Neutrophil (primary cell): ENCODE measurements around the gene JPH2.

Experiments used
- H3K27ac ChIP-seq: fragments of 200-600 bp; sonication (generic); 2 replicates; pipeline ENCODE4 v1.5.1; 2016; ENCODE audit warnings: mild to moderate bottlenecking, moderate library complexity
- H3K27me3 ChIP-seq: fragments of 200-600 bp; sonication (generic); 2 replicates; pipeline ENCODE4 v1.6.0; 2016; ENCODE audit warnings: mild to moderate bottlenecking
- H3K36me3 ChIP-seq: fragments of 200-600 bp; sonication (generic); 2 replicates; pipeline ENCODE4 v1.5.1; 2017
- H3K4me1 ChIP-seq, 2 experiments: fragments of 200-600 bp in 1 of 2; sonication (generic) in 1 of 2; 1 replicate in 1 of 2; 2 replicates in 1 of 2; pipeline versions ENCODE4 v1.5.1 to v1.6.1; 2013 to 2016; ENCODE audit warnings: low read depth in 1 of 2, low read length in 1 of 2, mild to moderate bottlenecking in 1 of 2, moderate library complexity in 1 of 2; ENCODE audit not compliant: control insufficient read depth in 1 of 2, insufficient read depth in 1 of 2
- H3K4me3 ChIP-seq, 2 experiments: fragments of 200-600 bp in 1 of 2; sonication (generic) in 1 of 2; 1 replicate in 1 of 2; 2 replicates in 1 of 2; pipeline ENCODE4 v1.5.1; 2013 to 2016; ENCODE audit warnings: low read depth in 1 of 2, low read length in 1 of 2, mild to moderate bottlenecking in 1 of 2, moderate library complexity in 1 of 2
- H3K9me3 ChIP-seq: fragments of 200-600 bp; sonication (generic); 2 replicates; pipeline ENCODE4 v1.5.1; 2016
- TF ChIP-seq, protein P1 (sequence below): fragments of 200-600 bp; sonication (generic); IDR thresholded peaks from 2 replicates; pipeline ENCODE4 v1.5.1; 2016; ENCODE audit warnings: antibody characterized with exemption

Gene JPH2

DNA sequence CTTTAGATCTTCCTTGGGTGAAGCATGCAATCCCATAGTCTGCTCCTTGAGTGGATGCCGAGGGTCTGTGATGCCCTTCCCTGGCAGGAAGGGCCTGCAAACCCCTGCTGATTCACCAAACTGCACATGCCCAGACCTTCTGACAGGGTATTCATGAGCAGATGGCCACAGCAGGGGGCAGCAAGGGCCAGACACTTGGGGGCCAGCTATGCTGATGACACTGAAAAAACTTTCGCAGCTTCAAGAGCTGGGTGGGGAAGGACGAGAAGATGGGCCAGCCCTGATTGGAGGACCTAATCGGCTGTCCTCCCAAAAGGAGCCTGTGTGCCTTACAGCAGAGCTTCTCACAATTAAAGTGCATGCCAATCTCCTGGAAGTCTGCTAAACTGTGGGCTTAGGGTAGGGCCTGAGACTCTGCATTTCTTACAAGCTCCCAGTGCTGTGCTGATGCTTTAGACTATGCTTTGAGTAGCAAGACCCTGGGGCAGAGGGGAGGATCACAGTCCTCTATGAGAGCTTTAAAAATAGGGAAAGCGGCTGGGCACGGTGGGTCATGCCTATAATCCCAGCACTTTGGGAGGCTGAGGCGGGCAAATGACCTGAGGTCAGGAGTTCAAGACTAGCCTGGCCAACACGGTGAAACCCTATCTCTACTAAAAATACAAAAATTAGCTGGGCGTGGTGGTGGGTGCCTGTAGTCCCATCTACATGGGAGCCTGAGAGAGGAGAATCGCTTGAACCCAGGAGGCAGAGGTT lies 44.9 kb upstream of the JPH2 start:
- Histone ChIP-seq H3K4me1 (no peaks in the 10 kb centered on the region), H3K27ac (no peak overlapping the region), H3K9me3 (no peaks in the 10 kb centered on the region), H3K36me3 (no peaks in the 10 kb centered on the region), H3K27me3 (peaks cover 3% of the 10 kb centered on the region), H3K4me3 (no peak overlapping the region)
- TF ChIP-seq, protein P1, sequence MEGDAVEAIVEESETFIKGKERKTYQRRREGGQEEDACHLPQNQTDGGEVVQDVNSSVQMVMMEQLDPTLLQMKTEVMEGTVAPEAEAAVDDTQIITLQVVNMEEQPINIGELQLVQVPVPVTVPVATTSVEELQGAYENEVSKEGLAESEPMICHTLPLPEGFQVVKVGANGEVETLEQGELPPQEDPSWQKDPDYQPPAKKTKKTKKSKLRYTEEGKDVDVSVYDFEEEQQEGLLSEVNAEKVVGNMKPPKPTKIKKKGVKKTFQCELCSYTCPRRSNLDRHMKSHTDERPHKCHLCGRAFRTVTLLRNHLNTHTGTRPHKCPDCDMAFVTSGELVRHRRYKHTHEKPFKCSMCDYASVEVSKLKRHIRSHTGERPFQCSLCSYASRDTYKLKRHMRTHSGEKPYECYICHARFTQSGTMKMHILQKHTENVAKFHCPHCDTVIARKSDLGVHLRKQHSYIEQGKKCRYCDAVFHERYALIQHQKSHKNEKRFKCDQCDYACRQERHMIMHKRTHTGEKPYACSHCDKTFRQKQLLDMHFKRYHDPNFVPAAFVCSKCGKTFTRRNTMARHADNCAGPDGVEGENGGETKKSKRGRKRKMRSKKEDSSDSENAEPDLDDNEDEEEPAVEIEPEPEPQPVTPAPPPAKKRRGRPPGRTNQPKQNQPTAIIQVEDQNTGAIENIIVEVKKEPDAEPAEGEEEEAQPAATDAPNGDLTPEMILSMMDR: no peak

DNA sequence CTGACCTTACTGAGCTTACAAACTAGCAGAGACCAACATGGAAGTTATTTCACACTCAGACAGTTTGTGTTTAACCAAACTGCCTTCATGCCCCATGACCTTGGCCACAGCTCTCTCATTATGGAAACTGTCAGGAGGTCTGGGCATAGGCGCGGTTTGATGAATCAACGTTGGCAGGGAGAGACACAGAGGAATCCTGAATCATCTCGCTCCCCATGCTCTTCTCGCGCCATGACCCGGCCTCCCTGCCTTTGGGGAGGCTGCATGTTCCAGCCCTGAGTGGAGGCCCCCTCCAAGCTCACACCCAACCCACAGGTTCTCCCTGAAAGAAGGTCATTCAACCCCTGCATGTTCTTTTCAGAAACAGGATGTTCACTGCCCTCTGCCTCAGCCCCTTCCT lies 44.2 kb upstream of the JPH2 start:
- Histone ChIP-seq H3K4me1 (no peaks in the 10 kb centered on the region), H3K27me3 (no peaks in the 10 kb centered on the region), H3K9me3 (no peaks in the 10 kb centered on the region), H3K4me3 (no peak overlapping the region), H3K27ac (no peak overlapping the region), H3K36me3 (no peaks in the 10 kb centered on the region)
- TF ChIP-seq, protein P1: no peak

DNA sequence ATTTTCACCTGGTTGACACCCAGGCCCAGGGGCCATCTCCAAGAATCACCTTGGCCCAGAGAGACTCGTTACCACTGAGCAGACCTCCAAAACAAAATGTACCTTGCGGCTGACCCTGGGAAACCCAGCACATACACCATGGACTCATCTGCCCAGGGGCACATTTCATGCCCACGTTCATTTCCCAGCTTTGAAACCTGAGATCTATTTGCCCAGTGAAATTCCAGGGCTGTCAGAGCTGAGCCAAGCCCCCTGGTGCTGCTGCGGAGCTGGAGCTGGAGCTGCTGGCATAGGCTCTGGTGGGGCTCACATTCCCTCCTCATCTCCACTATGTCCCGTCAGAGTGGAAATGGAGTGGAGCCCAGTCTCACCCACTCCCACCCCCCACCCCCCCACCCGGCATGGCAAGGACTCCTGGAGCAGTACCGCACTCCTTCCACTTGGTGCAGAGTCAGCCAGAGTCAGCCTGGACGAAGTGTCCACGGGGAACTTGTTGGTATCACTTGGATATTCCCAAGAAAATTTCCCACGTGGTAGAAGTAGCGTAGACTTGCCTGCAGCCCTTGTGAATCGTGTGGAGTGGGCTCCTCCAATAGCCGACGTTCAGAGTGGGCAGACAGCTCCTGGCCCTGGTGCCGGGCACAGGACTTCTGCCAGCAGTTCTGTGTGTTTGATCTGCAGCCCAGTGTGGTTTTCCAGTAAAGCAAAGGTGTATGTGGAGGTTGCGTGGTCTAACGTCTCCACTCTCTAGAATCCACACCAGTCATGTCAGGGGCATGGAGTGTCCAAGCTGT lies 41.7 kb upstream of the JPH2 start:
- no peak overlapping the region for H3K27ac ChIP-seq
- H3K36me3 ChIP-seq: no peaks in the 10 kb centered on the region
- no peak overlapping the region for H3K4me3 ChIP-seq
- TF ChIP-seq, protein P1: no peak
- H3K27me3 ChIP-seq: no peaks in the 10 kb centered on the region
- no peaks in the 10 kb centered on the region for H3K9me3 ChIP-seq
- H3K4me1 ChIP-seq: no peaks in the 10 kb centered on the region

DNA sequence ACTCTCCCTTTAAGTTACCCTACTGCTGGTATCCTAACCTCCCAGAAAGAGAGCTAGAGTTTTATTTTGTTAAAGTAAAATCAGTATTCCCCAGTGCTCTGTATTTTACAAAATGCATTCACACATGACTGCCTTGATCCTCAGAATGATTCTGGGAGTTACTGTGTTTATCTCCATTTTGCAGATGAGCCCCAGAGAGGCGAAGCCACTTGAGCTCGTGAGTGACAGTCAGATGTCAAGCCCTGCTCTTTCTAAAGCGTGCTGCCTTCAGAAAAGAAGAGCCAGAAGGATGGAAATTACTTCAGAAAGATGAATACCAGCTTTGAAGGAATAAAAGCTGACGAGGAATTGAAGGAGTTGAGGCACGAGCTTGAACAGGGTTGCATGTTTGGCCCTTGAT lies 37.6 kb upstream of the JPH2 start:
- Histone ChIP-seq H3K9me3 (no peaks in the 10 kb centered on the region), H3K4me3 (no peak overlapping the region), H3K27ac (no peak overlapping the region), H3K4me1 (no peaks in the 10 kb centered on the region), H3K36me3 (no peaks in the 10 kb centered on the region), H3K27me3 (no peaks in the 10 kb centered on the region)
- TF ChIP-seq, protein P1: no peak

DNA sequence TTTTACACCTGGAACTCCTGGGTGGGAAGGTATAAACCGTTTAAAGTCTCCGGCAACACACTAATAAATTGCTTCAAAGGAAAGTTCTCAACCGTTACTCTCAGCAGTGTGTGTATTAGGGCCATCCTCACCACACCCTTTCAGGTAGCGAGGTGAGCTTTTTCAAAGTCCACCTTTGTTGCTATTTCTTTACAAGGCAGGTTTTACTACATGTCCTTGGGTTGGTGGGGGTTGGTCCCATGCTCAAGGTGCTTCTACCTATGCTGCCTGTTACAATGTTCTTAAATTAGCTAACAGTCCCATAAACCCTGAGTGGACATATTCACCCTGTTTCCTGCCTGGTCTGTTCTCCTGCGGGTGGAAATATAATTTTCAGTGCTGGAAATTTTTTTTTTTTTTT lies 36.7 kb upstream of the JPH2 start:
- H3K27me3 ChIP-seq: peaks cover 6% of the 10 kb centered on the region
- H3K4me3 ChIP-seq: no peak overlapping the region
- H3K4me1 ChIP-seq: no peaks in the 10 kb centered on the region
- H3K27ac ChIP-seq: no peak overlapping the region
- TF ChIP-seq, protein P1: no peak
- no peaks in the 10 kb centered on the region for H3K36me3 ChIP-seq
- no peaks in the 10 kb centered on the region for H3K9me3 ChIP-seq
